K562 (cell line): Measurements from ENCODE around the gene DCLK2. TPM values are rescaled to one million over a fixed set of nuclear protein-coding genes. Genes with fewer than 3 reads are reported as not detected.

Experiments
- ATAC-seq: fragments of 200-7000 bp; cut with Tn5 transposase; 3 replicates; pipeline ENCODE4 v1.9.1; 2020; ENCODE audit warnings: moderate library complexity
- BruUV-seq: library from RNA; stranded (reverse); fragments of 400-500 nt; replicated peaks from 2 replicates; lab custom pipeline; 2021; lab: Mats Ljungman, UMichigan
- CTCF ChIA-PET: fragments of 300-600 bp; formaldehyde crosslinking; extraction: SDS; loops from one replicate; lab custom pipeline; 2021; ENCODE audit warnings: low intra/inter-chr PET ratio; lab: Yijun Ruan, JAX
- POLR2A ChIA-PET: fragments of 300-600, 350-650 bp; sonication (Branson Sonifier 250); formaldehyde crosslinking; extraction: SDS; loops from one replicate; lab custom pipeline; 2021; ENCODE audit warnings: antibody characterized with exemption, inconsistent platforms; lab: Yijun Ruan, JAX
- DNase-seq, 4 experiments: peaks; one replicate each; pipeline versions ENCODE4 v3.0.0 to v3.0.0-alpha.2; 2011 to 2018; ENCODE audit warnings: low spot score in 3 of 4, mixed read lengths in 3 of 4; ENCODE audit errors: extremely low read depth in 1 of 4
- FAIRE-seq: peaks from 2 replicates; lab custom pipeline; 2011; peaks lifted over from hg19 to GRCh38; lab: Jason Lieb, UNC
- H2AFZ ChIP-seq: 2 replicates; pipeline ENCODE4 v1.6.0; 2011; ENCODE audit warnings: low read depth, low read length, control low read depth, inconsistent platforms
- H3K27ac ChIP-seq: fragments of 200-600 bp; 3 replicates; pipeline ENCODE4 v1.8.0; 2011; ENCODE audit warnings: low read depth, mild to moderate bottlenecking, control low read depth, inconsistent platforms, low read length, moderate library complexity, mixed read lengths; ENCODE audit errors: extremely low read depth
- H3K27me3 ChIP-seq, 2 experiments: fragments of 300-600 bp in 1 of 2; 2 replicates in 1 of 2; 3 replicates in 1 of 2; pipeline versions ENCODE4 v1.6.0 to v1.8.0; 2011; ENCODE audit warnings: inconsistent platforms in 2 of 2, low read length in 2 of 2, mild to moderate bottlenecking in 1 of 2, mixed read lengths in 1 of 2, moderate library complexity in 1 of 2; ENCODE audit not compliant: control insufficient read depth in 2 of 2, insufficient read depth in 2 of 2
- H3K36me3 ChIP-seq: fragments of 300-600 bp; 3 replicates; pipeline ENCODE4 v1.8.0; 2011; ENCODE audit warnings: mild to moderate bottlenecking, low read length, inconsistent platforms; ENCODE audit not compliant: control insufficient read depth, insufficient read depth
- H3K4me1 ChIP-seq, 2 experiments: fragments of 200-600 bp in 1 of 2; replicated peaks in 1 of 2; 2 replicates in 1 of 2; 3 replicates in 1 of 2; pipeline versions ENCODE4 v1.5.1 to v1.8.0; 2011; ENCODE audit warnings: inconsistent platforms in 2 of 2, low read length in 2 of 2, mild to moderate bottlenecking in 1 of 2, mixed read lengths in 1 of 2, moderate library complexity in 1 of 2; ENCODE audit not compliant: control insufficient read depth in 2 of 2, insufficient read depth in 2 of 2
- H3K4me2 ChIP-seq: 2 replicates; pipeline ENCODE4 v1.6.1; 2011; ENCODE audit warnings: low read length, control low read depth, inconsistent platforms, mixed read lengths; ENCODE audit not compliant: insufficient read depth
- H3K4me3 ChIP-seq: fragments of 200-600 bp; sonication (generic), shearing (Covaris generic); 2 replicates; pipeline ENCODE4 v1.5.1; 2016; ENCODE audit warnings: control low read depth, inconsistent platforms
- H3K79me2 ChIP-seq: fragments of 200-600 bp; 3 replicates; pipeline ENCODE4 v1.8.0; 2011; ENCODE audit warnings: low read length, inconsistent platforms; ENCODE audit not compliant: control insufficient read depth, insufficient read depth
- H3K9ac ChIP-seq, 2 experiments: 2 replicates each; pipeline versions ENCODE4 v1.6.0 to v1.6.1; 2011; ENCODE audit warnings: low read depth in 2 of 2, low read length in 2 of 2, control low read depth in 1 of 2, inconsistent platforms in 1 of 2, mild to moderate bottlenecking in 1 of 2, mixed read lengths in 1 of 2; ENCODE audit not compliant: insufficient read depth in 1 of 2
- H3K9me1 ChIP-seq: one replicate; pipeline ENCODE4 v1.6.0; 2011; ENCODE audit warnings: inconsistent platforms, mild to moderate bottlenecking, low read length, moderate library complexity; ENCODE audit not compliant: control insufficient read depth, insufficient read depth
- H3K9me3 ChIP-seq: replicated peaks from 2 replicates; pipeline ENCODE4 v1.5.1; 2011; ENCODE audit warnings: low read depth, low read length, inconsistent platforms; ENCODE audit not compliant: control insufficient read depth, insufficient read depth
- H4K20me1 ChIP-seq: replicated peaks from 2 replicates; pipeline ENCODE4 v1.6.1; 2011; ENCODE audit warnings: low read length, inconsistent platforms, mixed read lengths; ENCODE audit not compliant: control insufficient read depth, insufficient read depth
- BRF1 ChIP-seq: IDR thresholded peaks from 3 replicates; pipeline ENCODE4 v1.6.1; 2011; ENCODE audit warnings: borderline replicate concordance, mild to moderate bottlenecking; ENCODE audit not compliant: insufficient read length; ENCODE audit errors: extremely low read depth
- DIDO1 ChIP-seq: fragments of 450-650 bp; IDR thresholded peaks from 2 replicates; pipeline ENCODE4 v1.6.1; 2016; ENCODE audit warnings: low read depth, missing biosample characterization, missing genetic modification characterization
- POU5F1 ChIP-seq: fragments of 150-350 bp; IDR thresholded peaks from 2 replicates; pipeline ENCODE4 v1.6.1; 2014; ENCODE audit warnings: borderline replicate concordance, low read length, low read depth, mild to moderate bottlenecking; ENCODE audit not compliant: partially characterized antibody
- TRIM25 ChIP-seq: fragments of 450-650 bp; IDR thresholded peaks from 2 replicates; pipeline ENCODE4 v1.7.0; 2016; ENCODE audit warnings: borderline replicate concordance
- ZBTB17 ChIP-seq: fragments of 450-650 bp; formaldehyde crosslinking; IDR thresholded peaks from 2 replicates; pipeline ENCODE4 v1.4.0; 2020; ENCODE audit warnings: mild to moderate bottlenecking
- ZNF584 ChIP-seq: fragments of 200-800 bp; sonication (Bioruptor generic); IDR thresholded peaks from 2 replicates; pipeline ENCODE4 v1.6.1; 2016; ENCODE audit warnings: low read depth, mild to moderate bottlenecking, missing genetic modification characterization, missing compliant biosample characterization
- WGBS: fragments of 100-300 bp; shearing (Covaris generic); methylation state at CpG from one replicate; pipeline ENCODE4 v1.1.6; 2016; ENCODE audit warnings: low coverage, mixed read lengths; ENCODE audit not compliant: insufficient coverage; ENCODE audit errors: missing lambda C conversion rate; 5-methylcytosine and 5-hydroxymethylcytosine counted together
- in situ Hi-C: fragments of 300-500 bp; cut with MboI; formaldehyde crosslinking; loops from 4 replicates; pipeline ENCODE4 v1.15.0; 2018; ENCODE audit warnings: inconsistent platforms, mixed read lengths
- intact Hi-C: fragments of 100-400 bp; cut with micrococcal nuclease; formaldehyde crosslinking; loops from 2 replicates; pipeline ENCODE4 v1.14.2; 2022
- polyA plus RNA-seq, 8 experiments: library from polyadenylated mRNA; depleted of rRNA in 4 of 8; stranded (reverse) in 5 of 8; unstranded in 3 of 8; fragments of >200 nt; fragmentation: Nextera tagmentation in 2 of 8; fragmentation: Illumina TruSeq in 1 of 8; extraction: Ambion mirVana in 2 of 8; extraction: Trizol in 1 of 8; gene quantifications; 2 replicates each; pipeline versions ENCODE4 v1.2.1 to v1.2.3, GENCODE V29; 2011 to 2014; ENCODE audit warnings: inconsistent platforms in 1 of 8, missing spikeins in 1 of 8
- total RNA-seq, 7 experiments: library from RNA; depleted of rRNA in 6 of 7; stranded (reverse); fragments of >200 nt in 6 of 7; fragmentation: Illumina TruSeq in 2 of 7; extraction: Trizol in 2 of 7; gene quantifications; 2 replicates each; pipeline versions ENCODE4 v1.2.1 to v1.2.3, GENCODE V29; 2011 to 2021; ENCODE audit warnings: low replicate concordance in 1 of 7
- TF ChIP-seq, protein P1 (sequence below): fragments of 250-450 bp; sonication (Bioruptor Pico); IDR thresholded peaks from 2 replicates; pipeline ENCODE4 v1.8.0; 2021; ENCODE audit warnings: mild to moderate bottlenecking, moderate library complexity
- TF ChIP-seq, protein P2 (sequence below): sonication (generic); formaldehyde crosslinking; IDR thresholded peaks from 2 replicates; pipeline ENCODE4 v1.8.1; 2023; ENCODE audit warnings: missing genetic modification reagents, mild to moderate bottlenecking, borderline replicate concordance

DCLK2 gene
- total and polyA plus RNA-seq, 9 of the 15 experiments (the other 6 are each of a cell fraction or from before 2014, with no cell fraction given): not detected

DNA sequence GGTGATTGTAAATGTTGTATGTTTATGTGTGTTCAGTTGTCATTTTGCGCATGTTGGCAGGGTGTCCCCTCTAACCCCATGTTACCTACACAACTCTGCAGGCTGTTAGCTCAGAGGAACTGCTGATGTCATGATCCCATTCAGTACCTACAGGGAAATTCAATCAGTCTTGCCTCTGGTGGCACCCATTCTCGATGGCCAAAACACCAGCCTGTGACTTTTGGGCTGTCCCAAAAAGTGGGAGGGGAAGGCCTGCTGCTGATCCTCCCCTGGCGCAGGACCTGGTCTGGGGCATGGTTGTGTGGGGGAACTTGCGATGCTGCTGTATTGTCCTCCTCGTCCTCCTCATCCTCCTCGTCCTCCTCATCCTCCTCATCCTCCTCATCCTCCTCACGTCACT, 174.5 kb downstream of the DCLK2 start:
- intact Hi-C loops: no loop called here
- no peaks in the 10 kb centered on the region for H3K36me3 ChIP-seq
- H3K9me3 ChIP-seq: no peaks in the 10 kb centered on the region
- no peak overlapping the region for H2AFZ ChIP-seq
- no peak overlapping the region for H3K4me2 ChIP-seq
- in situ Hi-C loops: no loop called here
- H3K9ac ChIP-seq: 0 out of 4 replicates have a peak overlapping the region, but pooled peaks of 1 of the 2 experiments have one; percentile 4
- no TSS peak for BruUV-seq
- FAIRE-seq: no peak
- H3K27me3 ChIP-seq: no peaks in the 10 kb centered on the region
- H3K27ac ChIP-seq: no peak overlapping the region
- peaks cover 0 to 7% of the 10 kb centered on the region in 2 experiments; a peak in 2 of 5 replicates for H3K4me1 ChIP-seq
- H3K4me3 ChIP-seq: no peak overlapping the region
- no peaks in the 10 kb centered on the region for H3K79me2 ChIP-seq
- ChIA-PET CTCF (no interaction called here), POLR2A (interaction anchor here (0.8 kb wide), 1 partner anchor 129 kb away, joined by 3 read pairs; no protein-coding TSS in a partner anchor)
- no peak for ATAC-seq
- no peaks in the 10 kb centered on the region for H4K20me1 ChIP-seq
- WGBS: 55% methylated on average over 7 of the region's 7 CpGs
- no peak for DNase-seq
- TF ChIP-seq ZBTB17 (CRISPR knock-in tag) (no peak), ZNF584 (CRISPR knock-in tag) (no peak), TRIM25 (no peak), POU5F1 (no peak), BRF1 (no peak), DIDO1 (no peak)
- TF ChIP-seq, protein P1, sequence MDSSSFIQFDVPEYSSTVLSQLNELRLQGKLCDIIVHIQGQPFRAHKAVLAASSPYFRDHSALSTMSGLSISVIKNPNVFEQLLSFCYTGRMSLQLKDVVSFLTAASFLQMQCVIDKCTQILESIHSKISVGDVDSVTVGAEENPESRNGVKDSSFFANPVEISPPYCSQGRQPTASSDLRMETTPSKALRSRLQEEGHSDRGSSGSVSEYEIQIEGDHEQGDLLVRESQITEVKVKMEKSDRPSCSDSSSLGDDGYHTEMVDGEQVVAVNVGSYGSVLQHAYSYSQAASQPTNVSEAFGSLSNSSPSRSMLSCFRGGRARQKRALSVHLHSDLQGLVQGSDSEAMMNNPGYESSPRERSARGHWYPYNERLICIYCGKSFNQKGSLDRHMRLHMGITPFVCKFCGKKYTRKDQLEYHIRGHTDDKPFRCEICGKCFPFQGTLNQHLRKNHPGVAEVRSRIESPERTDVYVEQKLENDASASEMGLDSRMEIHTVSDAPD (CRISPR knock-in tag): no peak
- TF ChIP-seq, protein P2, sequence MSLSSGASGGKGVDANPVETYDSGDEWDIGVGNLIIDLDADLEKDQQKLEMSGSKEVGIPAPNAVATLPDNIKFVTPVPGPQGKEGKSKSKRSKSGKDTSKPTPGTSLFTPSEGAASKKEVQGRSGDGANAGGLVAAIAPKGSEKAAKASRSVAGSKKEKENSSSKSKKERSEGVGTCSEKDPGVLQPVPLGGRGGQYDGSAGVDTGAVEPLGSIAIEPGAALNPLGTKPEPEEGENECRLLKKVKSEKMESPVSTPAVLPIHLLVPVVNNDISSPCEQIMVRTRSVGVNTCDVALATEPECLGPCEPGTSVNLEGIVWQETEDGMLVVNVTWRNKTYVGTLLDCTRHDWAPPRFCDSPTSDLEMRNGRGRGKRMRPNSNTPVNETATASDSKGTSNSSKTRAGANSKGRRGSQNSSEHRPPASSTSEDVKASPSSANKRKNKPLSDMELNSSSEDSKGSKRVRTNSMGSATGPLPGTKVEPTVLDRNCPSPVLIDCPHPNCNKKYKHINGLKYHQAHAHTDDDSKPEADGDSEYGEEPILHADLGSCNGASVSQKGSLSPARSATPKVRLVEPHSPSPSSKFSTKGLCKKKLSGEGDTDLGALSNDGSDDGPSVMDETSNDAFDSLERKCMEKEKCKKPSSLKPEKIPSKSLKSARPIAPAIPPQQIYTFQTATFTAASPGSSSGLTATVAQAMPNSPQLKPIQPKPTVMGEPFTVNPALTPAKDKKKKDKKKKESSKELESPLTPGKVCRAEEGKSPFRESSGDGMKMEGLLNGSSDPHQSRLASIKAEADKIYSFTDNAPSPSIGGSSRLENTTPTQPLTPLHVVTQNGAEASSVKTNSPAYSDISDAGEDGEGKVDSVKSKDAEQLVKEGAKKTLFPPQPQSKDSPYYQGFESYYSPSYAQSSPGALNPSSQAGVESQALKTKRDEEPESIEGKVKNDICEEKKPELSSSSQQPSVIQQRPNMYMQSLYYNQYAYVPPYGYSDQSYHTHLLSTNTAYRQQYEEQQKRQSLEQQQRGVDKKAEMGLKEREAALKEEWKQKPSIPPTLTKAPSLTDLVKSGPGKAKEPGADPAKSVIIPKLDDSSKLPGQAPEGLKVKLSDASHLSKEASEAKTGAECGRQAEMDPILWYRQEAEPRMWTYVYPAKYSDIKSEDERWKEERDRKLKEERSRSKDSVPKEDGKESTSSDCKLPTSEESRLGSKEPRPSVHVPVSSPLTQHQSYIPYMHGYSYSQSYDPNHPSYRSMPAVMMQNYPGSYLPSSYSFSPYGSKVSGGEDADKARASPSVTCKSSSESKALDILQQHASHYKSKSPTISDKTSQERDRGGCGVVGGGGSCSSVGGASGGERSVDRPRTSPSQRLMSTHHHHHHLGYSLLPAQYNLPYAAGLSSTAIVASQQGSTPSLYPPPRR (CRISPR knock-in tag): no peak
- no peaks in the 10 kb centered on the region for H3K9me1 ChIP-seq
